Stimulated activated CD8-positive, alpha-beta memory T cell treated with anti-CD3 and anti-CD28 coated beads, Interleukin-7, amount 100 ng/mL, for 24 hours (primary cell): Measurements from ENCODE around the gene KCNQ1.

Experiments
- DNase-seq: peaks from one replicate; pipeline ENCODE4 v3.0.0-alpha.2; 2020; ENCODE audit warnings: low read depth

The KCNQ1 gene

DNA sequence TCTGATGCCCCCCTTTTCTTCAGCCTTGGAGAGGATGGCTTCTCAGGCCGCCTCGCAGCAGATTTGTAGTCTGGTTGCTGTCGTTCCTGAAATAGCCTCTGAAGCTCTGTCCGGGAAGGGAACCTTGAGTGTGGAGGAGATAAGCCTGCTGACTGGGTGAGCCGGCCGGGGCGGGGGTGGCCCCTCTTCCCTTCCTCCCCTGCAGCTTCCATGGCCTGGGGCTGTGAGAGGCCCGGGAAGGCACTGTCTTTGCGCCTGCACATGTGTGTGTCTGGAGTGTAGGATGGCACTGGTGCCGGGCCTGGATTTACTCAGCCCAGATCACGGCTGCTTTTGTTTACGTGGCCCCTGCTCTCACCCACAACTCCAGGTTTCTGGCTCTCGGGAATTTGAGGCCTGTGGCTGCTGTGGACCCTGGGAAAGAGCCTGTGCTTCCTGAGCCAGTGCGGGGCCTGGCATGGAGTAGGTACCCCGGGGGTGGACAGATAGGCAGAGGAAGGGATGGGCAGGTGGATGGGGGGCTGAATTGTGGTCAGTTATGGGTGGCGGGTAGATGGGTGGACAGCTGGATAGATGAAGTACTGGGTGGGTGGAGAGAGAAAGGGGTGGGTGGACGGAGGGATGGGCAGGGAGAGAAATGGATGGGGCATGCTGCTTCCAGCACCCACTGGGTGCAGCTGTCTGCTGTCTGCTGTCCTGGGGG, 16.6 kb downstream of the KCNQ1 start:
- no peak for DNase-seq

DNA sequence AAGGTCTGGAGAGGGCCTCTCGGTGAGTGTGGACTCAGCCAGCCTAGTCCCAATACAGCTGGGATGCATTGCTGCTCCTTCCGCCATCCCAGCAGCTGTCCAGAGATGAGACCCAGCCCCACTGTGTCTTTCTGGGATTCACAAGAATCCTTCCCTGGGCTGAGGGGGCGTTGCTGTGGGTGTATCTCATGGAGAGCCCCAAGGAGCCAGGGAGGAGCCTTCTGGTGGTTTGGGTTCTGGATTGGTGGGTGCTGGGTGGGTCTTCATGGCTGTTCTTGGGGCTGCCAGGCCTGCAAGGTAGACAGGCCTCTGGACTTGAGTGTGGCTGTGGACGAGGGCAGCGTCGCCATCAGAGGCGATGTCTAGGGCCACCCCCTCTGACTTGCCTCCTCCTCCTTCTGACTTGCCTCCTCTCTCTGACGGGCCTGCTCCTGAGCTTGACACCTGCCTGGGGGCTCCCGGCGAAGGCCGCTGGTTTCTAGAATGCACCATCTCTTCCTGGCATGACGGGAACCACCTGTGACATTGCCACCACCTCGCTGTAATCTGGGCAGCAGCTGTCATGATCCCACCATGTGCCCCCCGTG, 17.2 kb downstream of the KCNQ1 start:
- DNase-seq = no peak

DNA sequence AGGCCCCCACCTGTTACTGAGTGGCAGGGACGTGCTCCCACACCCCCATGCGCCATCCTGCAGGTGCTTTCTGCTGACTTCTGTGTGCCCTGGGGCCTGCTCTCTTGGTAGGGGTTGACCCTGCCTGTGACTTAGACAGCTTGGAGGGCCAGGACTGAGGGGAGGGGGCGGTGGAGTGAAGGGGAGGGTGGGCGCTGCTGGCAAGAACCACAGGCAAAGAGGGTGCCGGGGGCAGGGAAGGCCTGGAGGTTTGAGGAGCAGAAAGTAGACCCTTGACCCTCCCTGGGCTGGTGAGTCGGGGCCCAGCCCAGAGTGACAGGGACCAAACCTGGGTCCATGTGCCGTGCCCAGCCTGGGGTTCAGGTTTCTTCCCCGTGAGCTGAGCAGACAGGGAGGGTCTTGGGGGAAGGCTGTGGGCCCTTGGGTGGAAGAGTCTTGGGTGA, 17.8 kb downstream of the KCNQ1 start:
- no peak for DNase-seq

DNA sequence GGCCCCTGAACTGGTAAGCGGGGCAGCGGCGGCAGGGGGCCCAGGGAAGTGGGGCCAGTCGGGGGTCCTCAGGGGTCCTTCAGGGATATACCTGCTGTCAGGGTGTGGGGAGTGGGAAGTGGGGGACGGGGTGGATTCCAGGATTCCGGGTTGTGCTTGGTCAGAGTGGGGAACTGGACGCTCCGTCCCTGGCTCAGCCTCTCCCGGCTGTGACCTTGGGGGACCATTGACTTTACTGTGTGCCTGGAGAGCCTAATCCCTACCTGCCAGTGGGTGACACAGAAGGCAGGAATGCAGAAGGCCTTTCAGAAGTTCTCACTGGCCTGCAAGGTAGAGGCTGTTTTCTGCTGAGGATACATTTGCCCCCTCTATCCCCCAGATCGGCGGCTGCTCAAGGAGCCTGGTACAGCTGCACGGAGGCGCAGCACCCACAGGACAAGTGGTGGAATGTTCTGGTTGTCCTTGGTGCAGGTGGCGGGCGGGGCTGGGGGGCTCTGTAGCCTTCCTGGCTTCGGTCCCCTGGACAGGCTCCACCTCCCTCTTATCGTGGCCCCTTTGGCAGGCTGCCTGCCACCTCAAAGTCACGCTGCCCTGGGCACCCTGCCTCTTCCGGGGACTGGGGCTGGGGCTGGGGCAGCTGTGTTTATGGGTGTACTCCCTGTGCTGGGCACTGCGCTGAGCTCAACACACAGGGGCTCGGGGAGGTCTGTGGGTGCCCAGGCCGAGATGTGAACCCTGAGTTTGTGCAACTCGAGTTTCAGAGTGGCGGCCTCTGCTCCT, 18.4 kb downstream of the KCNQ1 start:
- DNase-seq = no peak

DNA sequence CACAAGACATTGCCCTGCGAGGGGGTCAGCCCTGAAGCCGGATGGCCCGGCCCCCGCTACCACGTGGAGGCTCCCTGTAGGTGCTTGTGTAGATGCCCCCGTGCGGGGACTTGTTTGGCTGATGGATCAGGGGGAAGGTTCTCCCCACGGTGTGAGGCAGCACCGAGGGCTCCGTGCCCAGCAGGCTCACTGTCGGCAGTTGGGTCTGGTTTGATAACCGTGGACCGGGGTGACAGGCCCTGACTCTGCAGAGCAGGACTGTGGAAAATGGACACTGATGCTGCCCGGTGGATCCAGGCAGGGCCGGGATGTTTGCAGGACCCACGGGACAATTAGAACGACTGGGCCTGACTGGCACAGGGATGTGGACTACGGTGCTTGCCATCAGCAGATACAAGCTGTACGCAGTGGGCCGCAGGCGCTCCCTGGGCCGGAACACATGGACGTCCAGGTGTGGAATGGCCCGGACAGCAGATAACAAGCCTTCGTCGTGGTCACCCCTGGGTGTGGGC, 19.0 kb downstream of the KCNQ1 start:
- no peak for DNase-seq

DNA sequence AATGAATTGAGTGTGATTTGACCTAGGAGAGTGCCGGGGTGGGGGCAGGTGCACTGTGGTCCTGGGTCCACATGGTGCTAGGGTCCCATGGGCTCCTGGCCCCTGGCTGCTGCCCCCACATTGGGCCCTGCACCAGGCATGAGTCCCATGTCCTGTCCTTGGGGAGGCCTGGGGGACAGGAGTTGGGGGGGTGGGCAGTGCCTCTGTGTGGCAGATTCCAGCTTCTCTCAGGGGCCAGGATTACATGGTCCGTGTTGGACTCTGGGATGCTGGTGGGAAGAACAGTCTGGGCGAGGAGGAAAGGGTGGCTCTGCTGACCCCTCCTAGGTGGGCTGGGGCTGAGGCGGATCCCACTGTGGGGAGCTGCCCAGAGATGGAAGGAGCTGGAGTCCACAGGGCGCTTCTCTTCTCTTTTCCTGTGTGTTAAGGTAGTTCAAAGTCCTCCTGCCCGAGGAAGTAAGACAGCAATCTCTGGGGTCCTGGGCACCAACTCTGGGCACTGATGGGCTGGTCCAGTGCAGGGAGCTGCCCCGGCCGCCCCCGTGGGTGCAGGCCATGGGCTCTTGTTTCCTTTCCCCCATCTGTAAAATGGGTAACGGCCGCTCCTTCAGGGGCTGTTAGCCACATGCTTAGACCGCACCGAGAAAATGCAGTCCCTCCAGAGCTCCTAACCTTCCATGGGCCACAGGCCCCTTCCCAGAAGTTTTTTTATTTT, 19.8 kb downstream of the KCNQ1 start:
- DNase-seq = no peak

DNA sequence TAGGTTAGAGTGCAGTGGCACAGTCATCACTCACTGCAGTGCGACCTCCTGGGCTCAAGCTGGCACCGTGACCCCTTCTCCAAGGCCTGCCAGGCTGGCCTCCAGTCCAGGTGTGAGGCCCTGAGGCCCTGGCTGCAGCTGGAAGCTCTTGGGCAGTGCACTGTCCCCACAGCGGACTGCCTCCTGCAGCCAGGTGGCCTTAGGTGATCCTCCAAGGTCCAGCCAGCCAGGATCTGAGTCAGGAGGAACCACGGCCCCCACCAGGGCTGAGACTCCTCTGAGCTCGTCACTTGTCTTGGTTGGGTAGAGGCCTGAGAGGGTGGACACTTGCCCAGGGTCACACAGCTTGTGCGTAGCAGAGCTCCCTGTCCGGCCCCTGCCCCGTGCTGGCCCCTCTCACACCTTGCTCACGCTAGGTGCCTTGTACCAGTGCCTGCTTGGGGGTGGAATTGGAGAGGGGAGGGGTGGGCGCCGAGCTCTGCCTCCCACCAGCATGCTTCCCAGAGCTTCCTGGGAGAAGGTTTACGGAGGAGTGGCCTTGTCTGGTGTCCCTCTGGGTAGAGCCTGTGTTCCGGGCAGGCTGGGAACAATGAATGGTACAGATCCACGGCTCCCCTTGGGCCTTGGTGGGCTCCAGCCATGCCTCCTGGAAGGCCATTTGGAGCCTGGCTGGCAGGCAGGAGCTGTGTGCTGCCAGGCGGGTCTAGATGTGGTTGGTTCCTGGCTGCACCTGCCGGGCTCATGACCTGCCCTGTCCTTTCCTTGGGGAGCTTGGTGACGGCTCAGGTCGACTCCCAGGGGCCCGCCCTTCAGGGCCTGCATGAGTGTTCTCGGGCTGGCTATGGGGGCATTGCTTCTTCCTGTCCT, 20.6 kb downstream of the KCNQ1 start:
- DNase-seq = no peak

DNA sequence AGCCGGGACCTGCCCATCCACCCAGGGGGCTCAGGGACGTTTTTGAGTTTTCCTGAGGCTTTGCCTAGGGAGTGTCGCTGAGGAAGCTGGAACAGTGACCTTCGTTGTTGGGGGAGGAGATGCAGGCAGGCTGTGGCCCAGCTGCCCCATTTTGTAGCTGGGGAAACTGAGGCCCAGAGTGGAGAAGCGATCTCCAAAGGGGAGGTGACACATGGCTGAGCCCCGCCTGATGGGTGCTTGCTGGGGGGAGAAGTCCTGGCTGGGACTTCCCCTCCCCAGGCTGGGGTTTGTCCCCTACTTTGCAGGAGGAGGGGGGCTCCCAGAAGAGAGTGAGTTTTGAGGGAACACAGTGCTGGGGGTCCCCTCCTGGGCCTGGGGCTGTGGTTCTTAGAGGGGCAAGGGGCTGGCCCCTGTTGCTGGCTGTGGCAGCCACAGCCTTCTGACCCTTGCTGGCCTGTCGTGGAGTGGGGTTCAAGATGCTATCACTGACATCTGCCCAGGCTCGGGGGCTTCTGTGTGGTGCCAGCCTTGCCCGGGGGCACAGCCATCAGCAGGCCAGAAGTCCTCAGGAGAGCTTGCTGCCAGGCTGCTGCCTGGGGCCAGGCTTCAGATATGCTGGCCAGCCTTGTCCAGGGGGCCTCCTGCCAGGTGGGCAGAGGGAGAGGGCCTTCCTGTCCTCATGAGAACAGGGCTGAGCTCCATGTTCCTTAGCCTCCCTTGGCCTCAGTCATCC, 21.4 kb downstream of the KCNQ1 start:
- no peak for DNase-seq

DNA sequence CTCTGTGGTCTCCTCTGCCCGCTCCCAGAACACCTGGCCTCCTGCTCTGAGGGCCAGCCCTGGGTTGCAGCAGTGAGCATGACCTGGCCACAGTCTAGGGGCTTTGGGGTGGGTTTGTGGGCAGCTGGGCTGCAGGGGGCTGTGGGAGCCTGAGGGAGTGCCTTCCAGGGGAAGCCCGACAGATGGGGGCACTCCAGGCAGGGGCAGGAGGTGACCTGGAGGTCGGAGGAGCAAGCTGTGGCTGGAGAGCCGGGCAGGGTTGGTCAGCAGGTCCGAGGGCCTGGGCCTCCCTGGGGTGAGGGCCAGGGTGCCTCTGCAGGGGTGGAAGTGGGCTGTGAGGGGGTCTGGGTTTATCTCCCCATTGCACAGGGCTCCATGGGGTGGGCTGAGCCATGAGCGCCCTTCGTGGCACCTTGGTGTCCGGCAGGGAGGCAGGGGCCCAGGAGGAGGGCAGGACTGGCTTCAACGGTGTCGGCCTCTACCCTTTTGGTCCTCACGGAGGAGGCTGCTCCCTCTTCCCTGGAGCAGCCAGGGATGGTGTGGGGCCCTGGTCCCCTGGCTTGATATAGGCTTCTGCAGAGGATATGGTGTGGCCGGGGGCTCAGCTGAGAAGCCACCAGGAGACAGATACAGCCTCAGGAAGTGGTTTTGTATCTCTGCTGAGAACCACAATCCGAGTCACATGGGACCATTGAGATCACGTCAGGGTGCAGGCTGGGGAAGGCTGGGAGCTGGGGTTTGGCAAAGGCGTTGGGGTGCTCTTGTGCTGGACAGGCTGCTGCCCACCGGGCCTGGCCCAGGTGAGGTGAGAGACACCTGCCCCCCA, 22.3 kb downstream of the KCNQ1 start:
- no peak for DNase-seq

DNA sequence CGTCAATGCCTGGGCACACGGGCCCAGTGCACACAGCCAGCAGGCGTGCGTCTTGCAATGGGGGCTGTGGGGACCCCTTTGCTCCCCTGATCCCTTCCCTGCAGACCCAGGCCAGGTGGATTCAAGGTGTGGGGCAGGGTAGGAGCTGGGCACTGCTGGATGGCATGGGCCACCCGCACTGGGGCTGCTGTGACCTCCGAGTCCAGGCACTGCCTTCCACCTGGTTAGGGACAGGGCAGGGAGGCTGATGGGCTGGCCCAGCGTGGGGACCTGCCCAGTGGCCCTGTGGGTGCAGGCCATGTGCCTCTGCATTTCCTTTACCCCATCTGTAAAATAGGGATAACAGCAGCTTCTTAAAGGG, 22.9 kb downstream of the KCNQ1 start:
- no peak for DNase-seq

DNA sequence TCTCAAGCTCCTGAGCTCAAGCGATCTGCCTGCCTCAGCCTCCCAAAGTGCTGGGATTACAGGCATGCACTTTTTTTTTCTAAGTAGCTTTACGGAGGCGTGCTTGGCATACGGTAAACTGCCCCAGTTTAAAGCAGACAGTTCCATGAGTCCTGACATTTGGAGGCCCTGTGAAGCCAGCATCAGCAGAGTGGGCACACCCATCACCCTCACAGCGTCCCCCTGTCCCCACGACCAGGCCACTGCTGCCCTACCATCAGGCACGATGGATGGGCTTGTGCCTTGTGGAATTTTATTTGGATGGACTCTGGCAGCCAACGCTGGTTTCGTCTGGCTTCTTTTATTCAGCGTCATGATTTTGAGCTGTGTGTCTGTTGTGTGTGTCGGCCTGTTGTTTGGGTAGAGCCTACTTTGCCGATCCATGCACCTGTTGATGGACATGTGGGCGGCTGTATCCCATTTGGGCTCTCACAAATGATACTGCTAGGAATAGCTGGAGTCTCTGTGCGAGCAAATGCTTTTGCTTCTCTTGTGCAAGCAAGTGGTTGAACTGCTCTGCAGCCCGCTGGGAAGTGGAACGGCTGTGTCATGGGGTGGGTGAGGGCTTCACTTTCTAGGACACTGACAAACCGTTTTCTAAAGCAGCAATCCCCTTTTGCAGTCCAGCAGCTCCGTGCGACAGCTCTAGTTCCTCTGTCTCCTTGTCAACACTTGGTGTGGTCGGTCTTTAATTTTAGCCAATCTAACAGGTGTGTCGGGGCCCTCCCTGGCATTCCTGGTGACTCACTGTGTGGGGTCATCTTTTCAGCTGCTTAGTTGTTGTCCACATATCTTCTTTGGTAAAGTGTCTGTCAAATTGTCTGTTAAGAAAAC, 23.8 kb downstream of the KCNQ1 start:
- DNase-seq = no peak

DNA sequence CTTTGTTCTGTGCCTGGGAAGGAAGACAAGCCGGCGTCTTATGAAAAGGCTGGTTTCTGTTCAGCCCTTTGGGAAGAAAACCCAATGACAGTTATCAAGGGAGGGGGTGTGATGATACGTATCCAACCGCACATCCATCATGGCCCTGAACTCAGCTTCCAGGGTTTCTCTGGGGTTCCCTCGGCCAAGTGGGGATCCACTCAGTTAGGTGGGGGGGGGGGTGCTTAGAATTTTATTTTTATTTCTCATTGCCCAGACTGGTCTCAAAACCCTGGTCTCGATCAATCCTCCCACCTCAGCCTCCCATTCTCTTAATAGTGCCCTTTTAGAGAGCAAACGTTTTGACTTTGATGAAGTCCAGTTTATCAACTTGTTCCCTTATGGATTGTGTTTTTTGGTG, 25.7 kb downstream of the KCNQ1 start:
- no peak for DNase-seq

DNA sequence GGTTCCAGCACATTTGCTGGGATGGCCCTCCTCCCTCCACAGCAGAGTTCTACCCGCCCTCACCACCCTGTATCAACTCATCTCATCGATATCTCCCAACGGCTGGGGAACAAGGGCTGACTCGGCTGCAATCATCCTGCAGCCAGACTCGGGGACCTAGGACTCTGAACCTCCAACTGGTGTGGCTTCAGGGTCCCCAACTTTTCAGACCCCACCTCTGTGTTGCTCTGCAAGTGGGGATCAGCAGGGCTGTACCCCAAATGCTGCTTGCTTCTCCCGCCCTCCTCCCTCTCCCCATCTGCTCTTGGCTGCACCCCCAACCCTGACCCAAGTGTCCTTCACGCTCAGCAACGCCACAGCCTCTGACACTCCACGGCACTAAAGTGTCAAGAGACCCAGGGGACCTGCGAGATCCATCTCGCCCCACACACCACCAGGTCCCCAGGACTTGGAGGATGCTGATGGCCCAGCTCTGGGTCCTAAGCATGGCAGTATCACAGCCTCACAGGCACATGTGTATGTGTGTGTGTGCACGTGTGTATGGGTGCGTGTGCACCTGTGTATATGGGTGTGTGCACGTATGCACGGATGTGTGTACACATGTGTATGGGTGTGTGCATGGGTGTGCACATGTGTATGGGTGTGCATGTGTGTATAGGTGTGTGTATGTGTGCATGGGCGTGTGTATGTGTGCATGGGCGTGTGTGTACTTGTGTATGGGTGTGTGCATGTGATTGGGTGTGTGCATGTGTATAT, 26.4 kb downstream of the KCNQ1 start:
- DNase-seq = no peak

DNA sequence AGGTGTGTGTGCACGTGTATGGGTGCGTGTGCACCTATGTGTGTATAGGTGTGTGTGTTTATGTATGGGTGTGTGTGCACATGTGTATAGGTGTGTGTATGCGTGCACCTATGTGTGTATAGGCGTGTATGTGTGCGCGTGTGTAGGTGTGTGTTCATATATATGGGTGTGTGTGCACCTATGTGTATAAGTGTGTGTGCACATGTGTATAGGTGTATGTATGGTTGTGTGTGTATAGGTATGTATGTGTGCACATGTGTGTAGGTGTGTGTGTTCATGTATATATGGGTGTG, 26.9 kb downstream of the KCNQ1 start:
- DNase-seq = no peak

DNA sequence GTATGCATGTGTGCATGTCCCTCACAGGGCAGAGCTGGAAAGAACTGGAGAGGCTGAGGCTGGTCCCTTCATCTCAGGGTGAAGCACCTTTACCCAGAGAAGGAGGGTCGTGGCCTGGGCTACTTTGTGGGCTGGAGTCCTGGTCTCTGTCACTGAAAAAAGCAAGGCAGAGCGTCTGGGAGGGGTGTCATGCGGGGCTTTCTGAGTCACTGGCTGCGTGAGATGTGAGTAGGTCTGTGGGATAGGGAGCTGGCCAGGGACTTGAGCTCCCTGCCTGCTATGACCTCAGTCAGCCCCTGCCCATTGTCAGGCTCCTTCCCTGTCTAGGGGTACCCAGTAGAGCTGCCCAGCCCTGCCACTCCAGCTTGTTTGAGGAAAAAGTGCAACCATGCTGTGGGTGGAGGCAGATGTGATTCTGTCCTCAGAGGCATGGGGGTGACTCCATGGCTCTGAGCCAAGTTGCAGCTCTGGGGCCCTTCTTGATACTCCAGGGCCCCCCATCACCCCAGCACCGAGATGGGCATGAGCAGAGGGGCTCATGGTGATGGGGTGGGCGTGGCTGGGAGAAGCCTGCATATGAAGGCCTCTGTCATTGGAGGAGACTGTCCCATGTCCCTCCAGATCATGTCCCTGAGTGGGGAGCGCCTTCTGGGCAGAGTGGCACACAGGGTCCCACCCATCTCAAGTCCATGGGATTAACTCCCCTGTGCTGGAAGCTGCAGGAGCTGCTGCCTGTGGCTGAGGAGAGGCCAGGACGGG, 27.8 kb downstream of the KCNQ1 start:
- DNase-seq = no peak

DNA sequence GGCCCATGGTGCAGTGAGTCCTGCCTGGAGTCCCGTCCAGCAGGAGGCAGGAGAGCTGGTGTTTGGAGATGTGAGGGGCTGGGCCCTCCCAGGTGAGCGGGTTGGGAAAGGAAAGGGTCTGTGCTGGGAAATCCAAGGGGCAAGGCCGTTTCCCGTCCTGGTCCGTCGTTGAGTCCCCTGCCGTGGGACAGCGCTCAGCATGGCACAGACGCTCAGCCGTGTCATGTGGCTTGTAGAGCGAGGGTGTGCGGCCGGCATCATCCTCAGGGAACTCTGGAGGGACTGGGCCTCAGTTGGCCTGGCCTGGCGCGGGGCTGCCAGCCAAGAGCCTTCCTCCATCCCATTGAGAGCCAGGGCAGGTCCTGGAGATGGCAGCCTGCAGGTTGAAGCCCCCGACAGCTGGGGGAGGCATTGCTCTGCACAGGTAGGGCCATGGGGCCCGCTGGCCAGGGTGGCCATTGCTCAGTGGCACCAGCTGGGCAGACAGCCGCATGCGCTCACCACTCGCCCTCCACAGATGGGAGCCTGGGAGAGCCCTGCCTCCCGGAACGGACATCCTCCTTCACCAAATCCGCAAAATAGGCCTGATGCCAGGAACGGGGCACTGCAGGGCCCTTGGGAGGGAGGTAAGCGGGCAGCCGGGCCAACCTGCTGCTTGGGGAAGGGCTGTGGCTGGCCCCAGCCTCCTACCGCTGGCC, 28.7 kb downstream of the KCNQ1 start:
- no peak for DNase-seq
